ENCODE results near the gene CBR1. TPM values are rescaled to one million over a fixed set of nuclear protein-coding genes. Genes with fewer than 3 reads are reported as not detected.

CBR1 gene
- total and polyA plus RNA-seq, 2 of the 8 experiments (the other 6 are each of a cell fraction or from before 2014, with no cell fraction given) = 1.8 to 207 TPM

DNA sequence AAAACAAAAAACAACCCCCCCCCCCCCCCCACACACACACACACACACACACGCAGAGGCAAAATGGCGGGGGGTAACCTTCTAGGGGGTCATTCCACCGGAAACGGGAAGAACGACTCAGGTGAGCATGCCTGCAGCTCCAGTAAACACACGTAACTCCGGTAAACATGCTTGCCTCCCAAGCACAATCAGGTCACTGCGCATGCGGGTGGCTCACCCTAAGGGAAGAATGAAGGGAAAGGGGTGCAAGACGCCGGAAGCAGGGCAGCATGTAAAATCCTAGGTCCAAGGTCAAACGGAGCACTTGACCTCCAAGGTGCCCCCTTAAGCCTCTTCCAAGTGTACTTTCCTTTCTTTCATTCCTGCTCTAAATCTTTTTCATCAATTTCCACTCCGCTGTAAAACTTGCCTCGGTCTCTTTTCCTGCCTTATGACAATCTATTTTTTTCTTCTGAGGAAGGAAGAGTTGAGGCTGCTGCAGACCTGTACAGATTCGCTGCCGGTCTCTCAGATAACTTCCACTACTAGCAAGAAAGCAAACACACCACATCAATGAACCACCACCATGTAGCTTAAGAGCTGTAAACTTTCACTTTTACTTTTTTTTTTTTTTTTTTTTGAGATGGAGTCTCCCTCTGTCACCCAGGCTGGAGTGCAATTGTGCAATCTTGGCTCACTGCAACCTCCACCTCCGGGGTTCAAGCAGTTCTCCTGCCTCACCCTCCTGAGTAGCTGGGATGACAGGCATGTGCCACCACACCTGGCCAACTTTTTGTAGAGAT is 44.0 kb downstream of the CBR1 start:
- H3K14ac ChIP-seq (ENCODE audit: insufficient read length) = no peak overlapping the region
- no peak overlapping the region for H3K4ac ChIP-seq (replicated peaks; ENCODE audit: insufficient read length, low read depth, low read length)
- ChIA-PET POLR2A (ENCODE audit: partially characterized antibody) (interaction anchor here (0.6 to 2.7 kb wide), 3 partner anchors 13 to 78 kb away, joined by 3 to 9 read pairs (median 3); no protein-coding TSS in a partner anchor), CTCF (ENCODE audit: partially characterized antibody) (interaction anchor here (0.6 to 5.7 kb wide), 29 partner anchors 8 to 1353 kb away, joined by 3 to 35 read pairs (median 4); partner anchors contain the start of gene SETD4)
- no peaks in the 10 kb centered on the region for H3K27me3 ChIP-seq (replicated peaks in 1 of 4; ENCODE audit: control insufficient read depth in 3 of 4, extremely low read depth in 1 of 4, insufficient read depth in 3 of 4, low read length in 3 of 4)
- no peak overlapping the region for H3K4me3 ChIP-seq (ENCODE audit: extremely low read depth in 1 of 4, insufficient read depth in 2 of 4, low read depth in 3 of 4, low read length in 4 of 4)
- H3K36me3 ChIP-seq (ENCODE audit: control insufficient read depth in 2 of 4, insufficient read depth in 4 of 4, low read length in 3 of 4) = peaks cover 3 to 20% (median 12%) of the 10 kb centered on the region in 4 experiments; a peak in 6 of 8 replicates
- H3K56ac ChIP-seq (replicated peaks; ENCODE audit: insufficient read length, low read depth, low read length) = no peak overlapping the region
- H2BK15ac ChIP-seq (ENCODE audit: low read length) = no peak overlapping the region
- no peak overlapping the region for H2AFZ ChIP-seq (ENCODE audit: low read length)
- 91 to 100% methylated on average over 1 to 13 of the region's 17 CpGs for WGBS, 2 experiments (ENCODE audit: extremely low coverage in 1 of 2, insufficient coverage in 1 of 2, insufficient read length in 1 of 2, insufficient replicate concordance in 2 of 2, low coverage in 1 of 2, low lambda C conversion rate in 2 of 2, missing lambda C conversion rate in 1 of 2)
- H3K4me2 ChIP-seq (ENCODE audit: insufficient read depth in 1 of 2, low read depth in 2 of 2, low read length in 2 of 2) = no peak overlapping the region
- peaks cover 0 to 10% (median 5%) of the 10 kb centered on the region in 4 experiments; a peak in 6 of 7 replicates for H3K4me1 ChIP-seq (replicated peaks in 1 of 4; ENCODE audit: control insufficient read depth in 3 of 4, insufficient read depth in 4 of 4, low read length in 3 of 4)
- no peak overlapping the region for H3K9ac ChIP-seq (replicated peaks in 1 of 4; ENCODE audit: extremely low read depth in 1 of 4, low read depth in 3 of 4, low read length in 3 of 4)
- H2BK20ac ChIP-seq (ENCODE audit: low read length) = no peak overlapping the region
- H3K79me2 ChIP-seq (ENCODE audit: control insufficient read depth in 1 of 2, insufficient read depth in 2 of 2, low read length in 2 of 2) = no peaks in the 10 kb centered on the region
- H2BK12ac ChIP-seq (ENCODE audit: low read depth, low read length) = no peak overlapping the region
- no peaks in the 10 kb centered on the region for H4K20me1 ChIP-seq (replicated peaks in 1 of 2; ENCODE audit: control insufficient read depth in 1 of 2, insufficient read depth in 2 of 2, low read length in 2 of 2)
- no peak overlapping the region for H3K27ac ChIP-seq (ENCODE audit: low read depth, low read length)
- no peak overlapping the region for H4K91ac ChIP-seq (replicated peaks; ENCODE audit: insufficient read length, low read length)
- no peak overlapping the region for H4K5ac ChIP-seq (ENCODE audit: insufficient read length, low read depth, low read length)
- H4K8ac ChIP-seq (ENCODE audit: extremely low read depth, insufficient read depth, low read length) = no peak overlapping the region
- peaks cover 3 to 8% of the 10 kb centered on the region in 2 experiments; a peak in 1 of 4 replicates for H3K9me3 ChIP-seq (ENCODE audit: insufficient read depth in 2 of 2, low read depth in 1 of 2, low read length in 1 of 2)
- H2BK5ac ChIP-seq (ENCODE audit: low read depth, low read length) = no peak overlapping the region
- H3K23me2 ChIP-seq (ENCODE audit: low read depth, low read length) = no peaks in the 10 kb centered on the region; the same call in 1 of the 2 replicates
- H3K79me1 ChIP-seq (ENCODE audit: low read depth, low read length) = no peaks in the 10 kb centered on the region
- FAIRE-seq (no peak), DNase-seq (ENCODE audit: low read depth in 1 of 2, low spot score in 2 of 2) (no peak)
- H2AK5ac ChIP-seq (ENCODE audit: low read depth, low read length) = no peak overlapping the region
- H3K18ac ChIP-seq (ENCODE audit: extremely low read depth, low read length) = no peak overlapping the region
- no peak overlapping the region for H3K23ac ChIP-seq (ENCODE audit: insufficient read length)
- H2BK120ac ChIP-seq (replicated peaks; ENCODE audit: low read depth, low read length) = no peak overlapping the region
- TF ChIP-seq NRF1 (IDR thresholded peaks at IDR 0.05; ENCODE audit: low read depth, low read length) = no peak
- no peak for TF ChIP-seq JUND (IDR thresholded peaks at IDR 0.05; ENCODE audit: low read length)
- TF ChIP-seq TBP (IDR thresholded peaks at IDR 0.05; ENCODE audit: low read depth, low read length) = no peak
- no peak for TF ChIP-seq EP300 (IDR thresholded peaks at IDR 0.05; ENCODE audit: borderline replicate concordance in 1 of 2, low read depth in 2 of 2, low read length in 2 of 2)
- 0 out of 3 replicates have a peak, but pooled peaks of 1 of the 2 experiments have one; percentile 11 for TF ChIP-seq POLR2A (IDR thresholded peaks at IDR 0.05; ENCODE audit: control extremely low read depth in 1 of 2, low read depth in 2 of 2, low read length in 2 of 2)
- TF ChIP-seq MAFK (IDR thresholded peaks at IDR 0.05; ENCODE audit: low read depth, low read length) = no peak
- TF ChIP-seq TCF12 (IDR thresholded peaks at IDR 0.05; ENCODE audit: low read depth, low read length) = no peak

Measured in H1 (cell line).